Measurements from ENCODE around the gene GPATCH2L.
A peak's percentile ranks its signal among the peaks of the same experiment; 100 is the strongest.

Gene GPATCH2L

DNA sequence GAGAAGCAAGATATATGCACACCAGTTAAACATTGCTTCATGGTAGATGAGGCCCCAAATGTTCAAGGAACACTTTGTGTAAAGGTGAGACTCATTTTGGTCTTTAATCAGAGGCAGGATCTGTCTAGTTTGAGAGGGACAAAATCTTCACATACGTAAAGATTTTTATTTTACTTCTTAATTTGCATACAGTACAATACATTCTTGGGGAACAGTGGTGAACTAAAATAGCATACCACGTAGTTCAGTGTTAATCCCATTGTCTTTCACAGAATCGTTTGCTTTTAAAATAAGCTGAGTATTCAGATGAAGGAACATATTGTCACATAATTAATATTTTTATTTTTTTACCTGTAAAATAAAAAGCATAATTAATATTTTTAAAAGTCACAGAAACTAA is 43.3 kb downstream of the GPATCH2L start:
- no peak overlapping the region for H3K9ac ChIP-seq (ENCODE audit: insufficient read length)
- no peak overlapping the region for H3K4me3 ChIP-seq
- TF ChIP-seq FOXP2 (optimal IDR thresholded peaks at IDR 0.05; ENCODE audit: control extremely low read depth, extremely low read length, insufficient read depth) (no peak), POLR2AphosphoS5 (IDR thresholded peaks at IDR 0.05; ENCODE audit: borderline replicate concordance, low read depth, low read length) (no peak), EZH2 (IDR thresholded peaks at IDR 0.05) (no peak)
- DNase-seq (ENCODE audit: low read depth, low spot score) = no peak
- H3K9me3 ChIP-seq (ENCODE audit: low read depth, low read length) = no peaks in the 10 kb centered on the region
- H3K27ac ChIP-seq = no peak overlapping the region
- peaks cover 80% of the 10 kb centered on the region for H3K36me3 ChIP-seq (ENCODE audit: insufficient read depth, low read length)

DNA sequence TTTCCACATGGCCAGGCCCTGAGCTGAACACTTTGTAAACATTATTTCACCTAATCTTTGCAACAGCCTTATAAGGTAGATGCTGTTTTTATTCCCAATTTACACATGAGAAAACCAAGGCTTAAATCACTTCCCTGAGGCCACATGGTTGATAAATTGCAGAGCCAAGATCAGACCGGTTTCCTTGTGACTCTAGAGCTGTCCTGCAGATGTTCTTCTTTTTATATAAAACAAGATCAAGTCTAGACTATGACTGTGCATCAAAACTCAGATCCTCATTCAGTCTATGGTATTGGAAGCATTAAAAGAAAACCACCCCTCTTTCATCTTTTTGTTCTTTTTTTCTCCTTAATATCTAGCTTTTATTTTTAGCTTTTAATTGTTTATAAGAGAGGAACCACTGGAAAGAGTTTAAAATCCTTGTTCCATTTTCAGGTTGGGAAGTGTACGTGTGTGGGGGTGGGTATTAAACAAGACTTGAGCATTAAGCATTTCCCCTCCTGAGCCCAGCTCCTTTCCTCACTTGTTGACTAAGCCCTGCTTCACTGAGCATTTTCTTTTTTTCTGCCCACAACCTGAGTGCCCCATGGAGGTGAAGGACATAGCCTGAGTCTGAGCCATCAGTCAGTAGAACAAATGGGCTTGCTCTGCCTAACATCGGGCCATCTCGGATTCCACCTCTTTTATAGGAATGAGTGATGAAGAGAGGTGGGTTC is 45.4 kb downstream of the GPATCH2L start:
- Histone ChIP-seq H3K27ac (no peak overlapping the region), H3K4me3 (no peak overlapping the region), H3K9ac (ENCODE audit: insufficient read length) (no peak overlapping the region), H3K9me3 (ENCODE audit: low read depth, low read length) (no peaks in the 10 kb centered on the region), H3K36me3 (ENCODE audit: insufficient read depth, low read length) (peaks cover 85% of the 10 kb centered on the region)
- TF ChIP-seq FOXP2 (optimal IDR thresholded peaks at IDR 0.05; ENCODE audit: control extremely low read depth, extremely low read length, insufficient read depth) (no peak), EZH2 (IDR thresholded peaks at IDR 0.05) (no peak), POLR2AphosphoS5 (IDR thresholded peaks at IDR 0.05; ENCODE audit: borderline replicate concordance, low read depth, low read length) (no peak)
- no peak for DNase-seq (ENCODE audit: low read depth, low spot score)

DNA sequence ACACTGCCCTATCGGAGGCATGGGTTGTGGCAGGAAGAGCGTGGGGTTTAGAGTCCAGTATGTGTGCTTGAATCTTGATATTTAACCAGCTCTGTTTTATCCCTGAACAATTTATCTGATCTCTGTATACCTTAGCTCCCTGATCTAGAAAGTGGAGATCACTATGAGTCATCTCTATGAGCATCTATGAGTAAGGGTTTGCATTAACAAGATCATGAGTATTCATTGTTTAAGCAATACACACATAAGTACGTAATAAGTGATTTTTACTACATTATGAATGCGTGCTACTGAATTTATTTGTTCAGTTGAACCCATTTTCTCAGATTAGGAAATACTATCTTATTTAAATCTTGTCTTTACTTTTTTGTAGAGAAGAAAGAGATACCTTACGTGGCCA is 49.4 kb downstream of the GPATCH2L start:
- Histone ChIP-seq H3K27ac (no peak overlapping the region), H3K4me3 (no peak overlapping the region), H3K9ac (ENCODE audit: insufficient read length) (no peak overlapping the region), H3K36me3 (ENCODE audit: insufficient read depth, low read length) (peaks cover 56% of the 10 kb centered on the region), H3K9me3 (ENCODE audit: low read depth, low read length) (no peaks in the 10 kb centered on the region)
- TF ChIP-seq EZH2 (IDR thresholded peaks at IDR 0.05) (no peak), POLR2AphosphoS5 (IDR thresholded peaks at IDR 0.05; ENCODE audit: borderline replicate concordance, low read depth, low read length) (no peak), FOXP2 (optimal IDR thresholded peaks at IDR 0.05; ENCODE audit: control extremely low read depth, extremely low read length, insufficient read depth) (no peak)
- no peak for DNase-seq (ENCODE audit: low read depth, low spot score)

- no peak for DNase-seq (ENCODE audit: low read depth, low spot score)
- Histone ChIP-seq H3K4me3 (no peak overlapping the region), H3K9me3 (ENCODE audit: low read depth, low read length) (no peaks in the 10 kb centered on the region), H3K9ac (ENCODE audit: insufficient read length) (no peak overlapping the region), H3K36me3 (ENCODE audit: insufficient read depth, low read length) (peaks cover 34% of the 10 kb centered on the region), H3K27ac (no peak overlapping the region)
- TF ChIP-seq POLR2AphosphoS5 (IDR thresholded peaks at IDR 0.05; ENCODE audit: borderline replicate concordance, low read depth, low read length) (0 out of 2 replicates have a peak, but pooled peaks have one; percentile 12), EZH2 (IDR thresholded peaks at IDR 0.05) (no peak), FOXP2 (optimal IDR thresholded peaks at IDR 0.05; ENCODE audit: control extremely low read depth, extremely low read length, insufficient read depth) (no peak)
Observed at GRCh38 chr14:76203086-76204001, 51.6 kb downstream of the GPATCH2L start.

DNA sequence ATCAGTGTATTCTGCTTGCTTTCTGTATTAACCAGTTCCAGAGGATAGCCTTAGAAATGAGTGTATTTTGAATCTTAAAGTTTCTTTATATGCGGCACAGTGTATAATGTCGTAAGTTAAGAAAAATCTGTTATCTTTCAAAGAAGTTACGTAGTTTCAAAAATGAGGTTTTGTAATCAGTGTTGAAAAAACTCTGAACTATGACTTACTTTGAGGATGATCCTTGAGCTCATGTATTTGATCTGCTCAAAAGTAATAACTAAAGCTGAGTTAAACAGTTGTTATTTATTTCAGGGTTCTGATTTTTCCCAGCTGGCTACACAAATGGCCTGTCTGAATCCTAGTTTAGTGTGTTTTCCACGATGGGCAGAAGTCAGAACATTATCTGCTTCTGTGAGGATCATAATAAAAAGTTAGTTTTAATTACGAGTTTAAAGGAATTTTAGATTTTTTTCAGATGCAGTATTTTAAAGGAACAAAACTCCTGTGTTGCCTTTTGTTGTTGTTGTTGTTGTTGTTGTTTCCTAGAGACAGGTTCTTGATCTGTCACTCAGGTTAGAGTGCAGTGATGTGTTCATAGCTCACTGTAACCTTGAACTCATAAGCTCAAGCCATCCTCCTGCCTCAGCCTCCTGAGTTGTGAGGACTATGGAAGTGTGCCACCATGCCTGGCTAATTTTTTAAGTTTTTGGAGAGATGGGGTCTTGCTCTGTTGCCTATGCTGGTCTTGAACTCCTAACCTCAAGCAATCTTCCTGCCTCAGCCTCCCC is 52.9 kb downstream of the GPATCH2L start:
- no peak for DNase-seq (ENCODE audit: low read depth, low spot score)
- Histone ChIP-seq H3K9ac (ENCODE audit: insufficient read length) (no peak overlapping the region), H3K36me3 (ENCODE audit: insufficient read depth, low read length) (peaks cover 27% of the 10 kb centered on the region), H3K4me3 (no peak overlapping the region), H3K9me3 (ENCODE audit: low read depth, low read length) (no peaks in the 10 kb centered on the region), H3K27ac (no peak overlapping the region)
- TF ChIP-seq POLR2AphosphoS5 (IDR thresholded peaks at IDR 0.05; ENCODE audit: borderline replicate concordance, low read depth, low read length) (no peak), EZH2 (IDR thresholded peaks at IDR 0.05) (no peak), FOXP2 (optimal IDR thresholded peaks at IDR 0.05; ENCODE audit: control extremely low read depth, extremely low read length, insufficient read depth) (no peak)

- H3K9me3 ChIP-seq (ENCODE audit: low read depth, low read length) = no peaks in the 10 kb centered on the region
- TF ChIP-seq EZH2 (IDR thresholded peaks at IDR 0.05) (no peak), FOXP2 (optimal IDR thresholded peaks at IDR 0.05; ENCODE audit: control extremely low read depth, extremely low read length, insufficient read depth) (no peak), POLR2AphosphoS5 (IDR thresholded peaks at IDR 0.05; ENCODE audit: borderline replicate concordance, low read depth, low read length) (no peak)
- H3K36me3 ChIP-seq (ENCODE audit: insufficient read depth, low read length) = peaks cover 20% of the 10 kb centered on the region
- no peak overlapping the region for H3K4me3 ChIP-seq
- no peak overlapping the region for H3K9ac ChIP-seq (ENCODE audit: insufficient read length)
- no peak overlapping the region for H3K27ac ChIP-seq
- DNase-seq (ENCODE audit: low read depth, low spot score) = no peak
Observed at GRCh38 chr14:76205708-76206107, 54.0 kb downstream of the GPATCH2L start.

- H3K36me3 ChIP-seq (ENCODE audit: insufficient read depth, low read length) = no peaks in the 10 kb centered on the region
- no peak overlapping the region for H3K27ac ChIP-seq
- DNase-seq (ENCODE audit: low read depth, low spot score) = no peak
- TF ChIP-seq FOXP2 (optimal IDR thresholded peaks at IDR 0.05; ENCODE audit: control extremely low read depth, extremely low read length, insufficient read depth) = no peak
- no peak for TF ChIP-seq EZH2 (IDR thresholded peaks at IDR 0.05)
- H3K4me3 ChIP-seq = no peak overlapping the region
- no peaks in the 10 kb centered on the region for H3K9me3 ChIP-seq (ENCODE audit: low read depth, low read length)
- no peak overlapping the region for H3K9ac ChIP-seq (ENCODE audit: insufficient read length)
Observed at GRCh38 chr14:76208340-76208739, 56.6 kb downstream of the GPATCH2L start.

GRCh38 chr14:76212242-76212641 is 60.5 kb downstream of the GPATCH2L start:
- no peak for DNase-seq (ENCODE audit: low read depth, low spot score)
- TF ChIP-seq POLR2AphosphoS5 (IDR thresholded peaks at IDR 0.05; ENCODE audit: borderline replicate concordance, low read depth, low read length) (no peak), FOXP2 (optimal IDR thresholded peaks at IDR 0.05; ENCODE audit: control extremely low read depth, extremely low read length, insufficient read depth) (no peak), EZH2 (IDR thresholded peaks at IDR 0.05) (no peak)

More at GRCh38 chr14:76212242-76212641, 60.5 kb downstream of the GPATCH2L start:
- Histone ChIP-seq H3K9ac (ENCODE audit: insufficient read length) (no peak overlapping the region), H3K4me3 (no peak overlapping the region), H3K27ac (no peak overlapping the region), H3K9me3 (ENCODE audit: low read depth, low read length) (no peaks in the 10 kb centered on the region), H3K36me3 (ENCODE audit: insufficient read depth, low read length) (no peaks in the 10 kb centered on the region)
